CD14-positive monocyte (primary cell): ENCODE data around the gene TCHHL1. TPM values are rescaled to one million over a fixed set of nuclear protein-coding genes. Genes with fewer than 3 reads are reported as not detected.

Source experiments
- DNase-seq, 3 donors: peaks; one replicate each; pipeline ENCODE4 v3.0.0-alpha.2; 2011 to 2022
- H2AFZ ChIP-seq: 2 replicates; pipeline ENCODE4 v1.6.0; 2012; ENCODE audit warnings: mild to moderate bottlenecking, low read depth, low read length, inconsistent platforms; ENCODE audit not compliant: insufficient read depth, poor library complexity, severe bottlenecking
- H3K27ac ChIP-seq, 2 donors: 1 replicate in 1 of 2; 2 replicates in 1 of 2; pipeline ENCODE4 v1.5.1; 2012 to 2013; ENCODE audit warnings: low read length in 2 of 2, control low read depth in 1 of 2, inconsistent platforms in 1 of 2, low read depth in 1 of 2, mild to moderate bottlenecking in 1 of 2
- H3K27me3 ChIP-seq, 2 donors: one replicate each; pipeline versions ENCODE4 v1.6.0 to v1.6.1; 2011 to 2013; ENCODE audit warnings: low read length in 2 of 2; ENCODE audit not compliant: control insufficient read depth in 2 of 2, insufficient read depth in 2 of 2
- H3K36me3 ChIP-seq, 2 donors: replicated peaks in 1 of 2; 1 replicate in 1 of 2; 2 replicates in 1 of 2; pipeline versions ENCODE4 v1.5.1 to v1.6.1; 2012 to 2013; ENCODE audit warnings: low read length in 2 of 2, control low read depth in 1 of 2, inconsistent platforms in 1 of 2, mild to moderate bottlenecking in 1 of 2; ENCODE audit not compliant: insufficient read depth in 2 of 2, control insufficient read depth in 1 of 2
- H3K4me1 ChIP-seq, 2 donors: 1 replicate in 1 of 2; 2 replicates in 1 of 2; pipeline versions ENCODE4 v1.5.1 to v1.6.1; 2012 to 2013; ENCODE audit warnings: low read length in 2 of 2, control low read depth in 1 of 2, inconsistent platforms in 1 of 2, mild to moderate bottlenecking in 1 of 2, moderate library complexity in 1 of 2; ENCODE audit not compliant: insufficient read depth in 2 of 2, control insufficient read depth in 1 of 2
- H3K4me2 ChIP-seq: replicated peaks from 2 replicates; pipeline ENCODE3; 2012; ENCODE audit warnings: low read length, moderate library complexity, mild to moderate bottlenecking; ENCODE audit not compliant: poor library complexity, severe bottlenecking; ENCODE audit errors: extremely low read depth
- H3K4me3 ChIP-seq, 3 experiments: fragments of 200-600 bp in 1 of 3; sonication (generic) in 1 of 3; replicated peaks in 1 of 3; 1 replicate in 2 of 3; 2 replicates in 1 of 3; pipeline ENCODE4 v1.5.1; 2011 to 2013; ENCODE audit warnings: low read length in 3 of 3, mild to moderate bottlenecking in 3 of 3, control low read depth in 2 of 3, low read depth in 2 of 3, inconsistent platforms in 1 of 3, moderate library complexity in 1 of 3
- H3K79me2 ChIP-seq: 2 replicates; pipeline ENCODE4 v1.6.0; 2012; ENCODE audit warnings: mild to moderate bottlenecking, control low read depth, inconsistent platforms, low read length, moderate library complexity; ENCODE audit not compliant: insufficient read depth
- H3K9ac ChIP-seq: 2 replicates; pipeline ENCODE4 v1.6.0; 2017; ENCODE audit warnings: low read length, mild to moderate bottlenecking; ENCODE audit not compliant: insufficient read depth, poor library complexity, severe bottlenecking
- H3K9me3 ChIP-seq, 2 donors: replicated peaks in 1 of 2; 1 replicate in 1 of 2; 2 replicates in 1 of 2; pipeline versions ENCODE4 v1.5.1 to v1.6.1; 2012 to 2013; ENCODE audit warnings: low read length in 2 of 2, control low read depth in 1 of 2; ENCODE audit not compliant: control insufficient read depth in 1 of 2, insufficient read depth in 1 of 2
- H4K20me1 ChIP-seq: 2 replicates; pipeline ENCODE4 v1.6.0; 2012; ENCODE audit warnings: mild to moderate bottlenecking, low read length, control low read depth, moderate library complexity; ENCODE audit not compliant: insufficient read depth
- H3K27ac Mint-ChIP-seq, 7 donors: one replicate each; pipeline ENCODE4 v1.8.0; 2020; ENCODE audit warnings: mild to moderate bottlenecking in 7 of 7, mixed read lengths in 7 of 7, moderate library complexity in 6 of 7, inconsistent platforms in 2 of 7
- H3K27me3 Mint-ChIP-seq, 3 donors: one replicate each; pipeline ENCODE4 v1.8.0; 2021 to 2022; ENCODE audit warnings: low read depth in 3 of 3, mild to moderate bottlenecking in 3 of 3, mixed read lengths in 3 of 3, moderate library complexity in 3 of 3, inconsistent platforms in 1 of 3
- H3K36me3 Mint-ChIP-seq, 2 donors: one replicate each; pipeline ENCODE4 v1.8.0; 2020; ENCODE audit warnings: mixed read lengths in 2 of 2, inconsistent platforms in 1 of 2, mild to moderate bottlenecking in 1 of 2
- H3K4me1 Mint-ChIP-seq: one replicate; pipeline ENCODE4 v1.8.0; 2020; ENCODE audit warnings: mild to moderate bottlenecking, mixed read lengths
- H3K4me3 Mint-ChIP-seq, 2 donors: one replicate each; pipeline ENCODE4 v1.8.0; 2020; ENCODE audit warnings: mild to moderate bottlenecking in 2 of 2, mixed read lengths in 2 of 2, moderate library complexity in 1 of 2
- H3K9me3 Mint-ChIP-seq, 7 donors: one replicate each; pipeline ENCODE4 v1.8.0; 2020 to 2022; ENCODE audit warnings: mixed read lengths in 7 of 7, mild to moderate bottlenecking in 6 of 7, moderate library complexity in 6 of 7, inconsistent platforms in 2 of 7
- CTCF ChIP-seq: fragments of 200-600 bp; IDR thresholded peaks from one replicate; pipeline ENCODE4 v1.8.0; 2022; ENCODE audit warnings: antibody characterized with exemption, mild to moderate bottlenecking
- WGBS: methylation state at CpG from one replicate; pipeline ENCODE4 v1.1.5; 2013; ENCODE audit warnings: missing lambda C conversion rate; ENCODE audit not compliant: insufficient coverage; 5-methylcytosine and 5-hydroxymethylcytosine counted together
- intact Hi-C, 2 donors: fragments of 100-400 bp; cut with micrococcal nuclease; formaldehyde crosslinking; loops; one replicate each; pipeline versions ENCODE4 v1.15.0 to v1.15.1; 2023
- polyA plus RNA-seq, 3 donors: library from polyadenylated mRNA; depleted of rRNA in 1 of 3; unstranded in 2 of 3; stranded (reverse) in 1 of 3; fragments of 300-500 nt in 2 of 3; fragments of >200 nt in 1 of 3; fragmentation: Illumina TruSeq in 2 of 3; gene quantifications; 1 replicate in 2 of 3; 2 replicates in 1 of 3; pipeline ENCODE4 v1.2.3, GENCODE V29; 2012 to 2021

TCHHL1 gene
- polyA plus RNA-seq, 3 donors, result not detected

GRCh38 chr1:152078831-152079441 is 9.9 kb downstream of the TCHHL1 start:
- no peaks in the 10 kb centered on the region for H3K9me3 ChIP-seq
- WGBS, result 92% methylated on average over 16 of the region's 24 CpGs
- no peaks in the 10 kb centered on the region for H4K20me1 ChIP-seq
- Mint-ChIP-seq H3K27me3 (peaks cover 3 to 29% (median 3%) of the 10 kb centered on the region in 3 donors), H3K27ac (no peak overlapping the region), H3K9me3 (peaks cover 0 to 4% (median 0%) of the 10 kb centered on the region in 7 donors), H3K4me3 (no peak overlapping the region), H3K36me3 (no peaks in the 10 kb centered on the region), H3K4me1 (no peaks in the 10 kb centered on the region)
- no peaks in the 10 kb centered on the region for H3K36me3 ChIP-seq
- peaks cover 4 to 5% of the 10 kb centered on the region in 2 donors for H3K27me3 ChIP-seq
- H2AFZ ChIP-seq, result no peak overlapping the region
- intact Hi-C loops, result no loop called here
- no peaks in the 10 kb centered on the region for H3K79me2 ChIP-seq
- no peak overlapping the region for H3K4me3 ChIP-seq
- H3K27ac ChIP-seq, result no peak overlapping the region
- DNase-seq, result no peak
- no peaks in the 10 kb centered on the region for H3K4me1 ChIP-seq
- no peak overlapping the region for H3K4me2 ChIP-seq
- H3K9ac ChIP-seq, result no peak overlapping the region
- no peak for TF ChIP-seq CTCF

- H3K36me3 Mint-ChIP-seq, result no peaks in the 10 kb centered on the region
- no peak overlapping the region for H3K4me3 ChIP-seq
- no peaks in the 10 kb centered on the region for H3K4me1 Mint-ChIP-seq
- no peaks in the 10 kb centered on the region for H3K9me3 ChIP-seq
- H4K20me1 ChIP-seq, result no peaks in the 10 kb centered on the region
- no peaks in the 10 kb centered on the region for H3K36me3 ChIP-seq
- no peaks in the 10 kb centered on the region for H3K4me1 ChIP-seq
- no peak overlapping the region for H3K4me2 ChIP-seq
- intact Hi-C loops, result no loop called here
- no peak for TF ChIP-seq CTCF
- H3K27me3 Mint-ChIP-seq, result peaks cover 8 to 46% (median 10%) of the 10 kb centered on the region in 3 donors
- DNase-seq, result no peak
- H3K9me3 Mint-ChIP-seq, result peaks cover 0 to 2% (median 0%) of the 10 kb centered on the region in 7 donors
- no peak overlapping the region for H2AFZ ChIP-seq
- no peak overlapping the region for H3K27ac ChIP-seq
- no peaks in the 10 kb centered on the region for H3K79me2 ChIP-seq
- no peak overlapping the region for H3K4me3 Mint-ChIP-seq
- 80% methylated on average over 2 of the region's 3 CpGs for WGBS
- H3K27ac Mint-ChIP-seq, result no peak overlapping the region
- peaks cover 10 to 11% of the 10 kb centered on the region in 2 donors for H3K27me3 ChIP-seq
- H3K9ac ChIP-seq, result no peak overlapping the region
Measured at GRCh38 chr1:152072311-152072710, 16.6 kb downstream of the TCHHL1 start.
